ENCODE data around the gene NEURL2.

The NEURL2 gene

GRCh38 chr20:45851501-45851900, 39.5 kb downstream of the NEURL2 start:
- H3K36me3 ChIP-seq (ENCODE audit: insufficient read depth, low read length), result peaks cover 39% of the 10 kb centered on the region
- H4K20me1 ChIP-seq (ENCODE audit: insufficient read depth, low read length), result peaks cover 3% of the 10 kb centered on the region; the same call in 1 of the 2 replicates
- no peak overlapping the region for H3K27ac ChIP-seq (ENCODE audit: low read length)
- DNase-seq (no peak), ATAC-seq (ENCODE audit: insufficient read depth, low read depth) (no peak)
- no peaks in the 10 kb centered on the region for H3K27me3 ChIP-seq (ENCODE audit: insufficient read depth, low read length, poor library complexity)
- peaks cover 23% of the 10 kb centered on the region for H3K4me1 ChIP-seq (ENCODE audit: insufficient read depth, low read length)
- no peak overlapping the region for H2AFZ ChIP-seq (ENCODE audit: low read depth, low read length)
- H3K9ac ChIP-seq (ENCODE audit: low read depth, low read length), result no peak overlapping the region
- H3K4me2 ChIP-seq (ENCODE audit: insufficient read depth, low read length), result no peak overlapping the region
- TF ChIP-seq EZH2 (IDR thresholded peaks at IDR 0.05; ENCODE audit: borderline replicate concordance, low read depth, low read length, severe bottlenecking), result no peak
- TF ChIP-seq, protein P1, sequence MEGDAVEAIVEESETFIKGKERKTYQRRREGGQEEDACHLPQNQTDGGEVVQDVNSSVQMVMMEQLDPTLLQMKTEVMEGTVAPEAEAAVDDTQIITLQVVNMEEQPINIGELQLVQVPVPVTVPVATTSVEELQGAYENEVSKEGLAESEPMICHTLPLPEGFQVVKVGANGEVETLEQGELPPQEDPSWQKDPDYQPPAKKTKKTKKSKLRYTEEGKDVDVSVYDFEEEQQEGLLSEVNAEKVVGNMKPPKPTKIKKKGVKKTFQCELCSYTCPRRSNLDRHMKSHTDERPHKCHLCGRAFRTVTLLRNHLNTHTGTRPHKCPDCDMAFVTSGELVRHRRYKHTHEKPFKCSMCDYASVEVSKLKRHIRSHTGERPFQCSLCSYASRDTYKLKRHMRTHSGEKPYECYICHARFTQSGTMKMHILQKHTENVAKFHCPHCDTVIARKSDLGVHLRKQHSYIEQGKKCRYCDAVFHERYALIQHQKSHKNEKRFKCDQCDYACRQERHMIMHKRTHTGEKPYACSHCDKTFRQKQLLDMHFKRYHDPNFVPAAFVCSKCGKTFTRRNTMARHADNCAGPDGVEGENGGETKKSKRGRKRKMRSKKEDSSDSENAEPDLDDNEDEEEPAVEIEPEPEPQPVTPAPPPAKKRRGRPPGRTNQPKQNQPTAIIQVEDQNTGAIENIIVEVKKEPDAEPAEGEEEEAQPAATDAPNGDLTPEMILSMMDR (IDR thresholded peaks at IDR 0.05; ENCODE audit: borderline replicate concordance, extremely low read depth, low read length, poor library complexity, severe bottlenecking), result no peak
- no peaks in the 10 kb centered on the region for H3K9me3 ChIP-seq (ENCODE audit: insufficient read depth, low read length, severe bottlenecking)
- peaks cover 19% of the 10 kb centered on the region for H3K79me2 ChIP-seq (ENCODE audit: insufficient read depth, low read length)
- H3K4me3 ChIP-seq (ENCODE audit: low read depth in 1 of 2, low read length in 2 of 2), result no peak overlapping the region

- peaks cover 45% of the 10 kb centered on the region for H3K36me3 ChIP-seq (ENCODE audit: insufficient read depth, low read length)
Measured at GRCh38 chr20:45850926-45851325, 40.1 kb downstream of the NEURL2 start.

DNA sequence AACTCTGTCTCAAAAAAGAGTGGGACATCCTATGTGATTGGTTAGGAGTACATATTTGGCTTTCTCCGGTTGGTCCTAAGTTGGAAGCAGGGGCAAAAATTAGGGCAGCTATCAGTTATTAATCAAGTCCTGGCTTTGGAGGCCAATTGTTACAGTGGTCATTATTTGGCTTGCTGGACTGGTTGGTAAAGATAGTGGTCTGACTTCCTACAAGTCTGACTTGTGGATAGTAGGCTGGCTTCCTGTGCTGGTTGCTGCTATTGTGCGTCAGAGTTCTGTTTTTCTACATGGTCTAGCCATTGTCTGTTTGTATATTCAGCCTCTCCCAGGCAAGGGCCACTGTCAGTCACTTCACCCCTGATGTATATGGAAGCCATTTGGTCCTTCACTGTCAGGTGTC, 40.8 kb downstream of the NEURL2 start:
- no peak overlapping the region for H3K4me3 ChIP-seq (ENCODE audit: low read depth in 1 of 2, low read length in 2 of 2)
- no peaks in the 10 kb centered on the region for H3K9me3 ChIP-seq (ENCODE audit: insufficient read depth, low read length, severe bottlenecking)
- no peak overlapping the region for H3K4me2 ChIP-seq (ENCODE audit: insufficient read depth, low read length)
- DNase-seq (no peak), ATAC-seq (ENCODE audit: insufficient read depth, low read depth) (no peak)
- H4K20me1 ChIP-seq (ENCODE audit: insufficient read depth, low read length), result peaks cover 3% of the 10 kb centered on the region; the same call in 1 of the 2 replicates
- H3K79me2 ChIP-seq (ENCODE audit: insufficient read depth, low read length), result peaks cover 9% of the 10 kb centered on the region
- no peak for TF ChIP-seq EZH2 (IDR thresholded peaks at IDR 0.05; ENCODE audit: borderline replicate concordance, low read depth, low read length, severe bottlenecking)
- TF ChIP-seq, protein P1 (IDR thresholded peaks at IDR 0.05; ENCODE audit: borderline replicate concordance, extremely low read depth, low read length, poor library complexity, severe bottlenecking), result no peak
- peaks cover 12% of the 10 kb centered on the region for H3K4me1 ChIP-seq (ENCODE audit: insufficient read depth, low read length)
- H2AFZ ChIP-seq (ENCODE audit: low read depth, low read length), result no peak overlapping the region
- H3K36me3 ChIP-seq (ENCODE audit: insufficient read depth, low read length), result peaks cover 52% of the 10 kb centered on the region
- no peaks in the 10 kb centered on the region for H3K27me3 ChIP-seq (ENCODE audit: insufficient read depth, low read length, poor library complexity)
- H3K9ac ChIP-seq (ENCODE audit: low read depth, low read length), result no peak overlapping the region
- H3K27ac ChIP-seq (ENCODE audit: low read length), result no peak overlapping the region

More at GRCh38 chr20:45850926-45851325, 40.1 kb downstream of the NEURL2 start:
- H3K4me1 ChIP-seq (ENCODE audit: insufficient read depth, low read length), result peaks cover 17% of the 10 kb centered on the region
- TF ChIP-seq, protein P1 (IDR thresholded peaks at IDR 0.05; ENCODE audit: borderline replicate concordance, extremely low read depth, low read length, poor library complexity, severe bottlenecking), result no peak
- no peak for TF ChIP-seq EZH2 (IDR thresholded peaks at IDR 0.05; ENCODE audit: borderline replicate concordance, low read depth, low read length, severe bottlenecking)
- peaks cover 13% of the 10 kb centered on the region for H3K79me2 ChIP-seq (ENCODE audit: insufficient read depth, low read length)
- H3K9ac ChIP-seq (ENCODE audit: low read depth, low read length), result no peak overlapping the region
- H3K27ac ChIP-seq (ENCODE audit: low read length), result no peak overlapping the region
- no peak overlapping the region for H2AFZ ChIP-seq (ENCODE audit: low read depth, low read length)
- H4K20me1 ChIP-seq (ENCODE audit: insufficient read depth, low read length), result peaks cover 3% of the 10 kb centered on the region; the same call in 1 of the 2 replicates
- no peaks in the 10 kb centered on the region for H3K27me3 ChIP-seq (ENCODE audit: insufficient read depth, low read length, poor library complexity)
- ATAC-seq (ENCODE audit: insufficient read depth, low read depth), result no peak
- H3K4me3 ChIP-seq (ENCODE audit: low read depth in 1 of 2, low read length in 2 of 2), result no peak overlapping the region
- DNase-seq, result no peak
- no peaks in the 10 kb centered on the region for H3K9me3 ChIP-seq (ENCODE audit: insufficient read depth, low read length, severe bottlenecking)
- H3K4me2 ChIP-seq (ENCODE audit: insufficient read depth, low read length), result no peak overlapping the region

Measured in DND-41 (cell line).